Measurements from ENCODE around the gene DNA2. TPM values are rescaled to one million over a fixed set of nuclear protein-coding genes. Genes with fewer than 3 reads are reported as not detected.

DNA2 gene
- total RNA-seq, 1 donor from 2014 or later: 5.8 TPM

- H2AFZ ChIP-seq (ENCODE audit: low read depth, low read length): no peak overlapping the region
- DNase-seq (ENCODE audit: low read depth) (no peak), FAIRE-seq (no peak)
- no peaks in the 10 kb centered on the region for H3K79me2 ChIP-seq (ENCODE audit: insufficient read depth, low read length)
- no peak overlapping the region for H3K27ac ChIP-seq (ENCODE audit: low read depth, low read length)
- Mint-ChIP-seq H3K4me1 (ENCODE audit: low read depth, unreplicated experiment) (peaks cover 4% of the 10 kb centered on the region), H3K27ac (ENCODE audit: unreplicated experiment) (no peak overlapping the region), H3K36me3 (ENCODE audit: low read depth, unreplicated experiment) (no peaks in the 10 kb centered on the region), H3K4me3 (ENCODE audit: unreplicated experiment) (no peak overlapping the region), H3K9me3 (ENCODE audit: unreplicated experiment) (no peaks in the 10 kb centered on the region), H3K27me3 (ENCODE audit: low read depth, unreplicated experiment) (no peaks in the 10 kb centered on the region)
- H3K4me3 ChIP-seq (ENCODE audit: insufficient read depth, low read depth, low read length): no peak overlapping the region
- no peaks in the 10 kb centered on the region for H3K27me3 ChIP-seq (ENCODE audit: insufficient read depth, low read length)
- no peak overlapping the region for H3K4me2 ChIP-seq (ENCODE audit: low read length)
- TF ChIP-seq EZH2 (IDR thresholded peaks at IDR 0.05; ENCODE audit: insufficient read depth, low read length) (no peak), CTCF (IDR thresholded peaks at IDR 0.05; ENCODE audit: insufficient read depth, low read depth, low read length) (no peak)
- no peak overlapping the region for H3K9ac ChIP-seq (ENCODE audit: low read length)
- H3K9me3 ChIP-seq (ENCODE audit: insufficient read depth, low read depth, low read length): no peaks in the 10 kb centered on the region
- no peaks in the 10 kb centered on the region for H3K4me1 ChIP-seq (ENCODE audit: insufficient read depth, low read length)
- H4K20me1 ChIP-seq (ENCODE audit: insufficient read depth, low read length): no peaks in the 10 kb centered on the region
- H3K36me3 ChIP-seq (ENCODE audit: insufficient read depth, low read length): peaks cover 9% of the 10 kb centered on the region
Observed at GRCh38 chr10:68423522-68423921, 48.3 kb downstream of the DNA2 start.

GRCh38 chr10:68419376-68419775, 52.4 kb downstream of the DNA2 start:
- H3K27me3 ChIP-seq (ENCODE audit: insufficient read depth, low read length): no peaks in the 10 kb centered on the region
- H3K4me2 ChIP-seq (ENCODE audit: low read length): no peak overlapping the region
- no peak for TF ChIP-seq CTCF (IDR thresholded peaks at IDR 0.05; ENCODE audit: insufficient read depth, low read depth, low read length)
- TF ChIP-seq EZH2 (IDR thresholded peaks at IDR 0.05; ENCODE audit: insufficient read depth, low read length): no peak
- no peak overlapping the region for H3K9ac ChIP-seq (ENCODE audit: low read length)
- no peak for DNase-seq (ENCODE audit: low read depth)
- no peak for FAIRE-seq
- H3K4me1 Mint-ChIP-seq (ENCODE audit: low read depth, unreplicated experiment): peaks cover 4% of the 10 kb centered on the region
- no peaks in the 10 kb centered on the region for H4K20me1 ChIP-seq (ENCODE audit: insufficient read depth, low read length)
- H3K79me2 ChIP-seq (ENCODE audit: insufficient read depth, low read length): no peaks in the 10 kb centered on the region
- H3K36me3 ChIP-seq (ENCODE audit: insufficient read depth, low read length): peaks cover 12% of the 10 kb centered on the region
- no peaks in the 10 kb centered on the region for H3K27me3 Mint-ChIP-seq (ENCODE audit: low read depth, unreplicated experiment)
- no peak overlapping the region for H2AFZ ChIP-seq (ENCODE audit: low read depth, low read length)
- no peaks in the 10 kb centered on the region for H3K4me1 ChIP-seq (ENCODE audit: insufficient read depth, low read length)
- no peak overlapping the region for H3K27ac Mint-ChIP-seq (ENCODE audit: unreplicated experiment)
- H3K36me3 Mint-ChIP-seq (ENCODE audit: low read depth, unreplicated experiment): no peaks in the 10 kb centered on the region
- no peaks in the 10 kb centered on the region for H3K9me3 Mint-ChIP-seq (ENCODE audit: unreplicated experiment)
- H3K4me3 ChIP-seq (ENCODE audit: insufficient read depth, low read depth, low read length): no peak overlapping the region
- H3K9me3 ChIP-seq (ENCODE audit: insufficient read depth, low read depth, low read length): no peaks in the 10 kb centered on the region
- H3K4me3 Mint-ChIP-seq (ENCODE audit: unreplicated experiment): no peak overlapping the region
- no peak overlapping the region for H3K27ac ChIP-seq (ENCODE audit: low read depth, low read length)

- no peak overlapping the region for H3K4me3 Mint-ChIP-seq (ENCODE audit: unreplicated experiment)
- no peak for FAIRE-seq
- H3K27me3 Mint-ChIP-seq (ENCODE audit: low read depth, unreplicated experiment): no peaks in the 10 kb centered on the region
Observed at GRCh38 chr10:68408898-68409518, 62.8 kb downstream of the DNA2 start.

More at GRCh38 chr10:68408898-68409518, 62.8 kb downstream of the DNA2 start:
- no peak overlapping the region for H3K27ac Mint-ChIP-seq (ENCODE audit: unreplicated experiment)
- no peak for DNase-seq (ENCODE audit: low read depth)
- H3K9ac ChIP-seq (ENCODE audit: low read length): no peak overlapping the region
- H3K4me1 Mint-ChIP-seq (ENCODE audit: low read depth, unreplicated experiment): peaks cover 9% of the 10 kb centered on the region
- H3K27me3 ChIP-seq (ENCODE audit: insufficient read depth, low read length): no peaks in the 10 kb centered on the region
- H3K4me3 ChIP-seq (ENCODE audit: insufficient read depth, low read depth, low read length): no peak overlapping the region
- H3K4me1 ChIP-seq (ENCODE audit: insufficient read depth, low read length): no peaks in the 10 kb centered on the region
- no peak overlapping the region for H2AFZ ChIP-seq (ENCODE audit: low read depth, low read length)
- no peak overlapping the region for H3K4me2 ChIP-seq (ENCODE audit: low read length)
- no peaks in the 10 kb centered on the region for H3K9me3 ChIP-seq (ENCODE audit: insufficient read depth, low read depth, low read length)
- TF ChIP-seq EZH2 (IDR thresholded peaks at IDR 0.05; ENCODE audit: insufficient read depth, low read length) (no peak), CTCF (IDR thresholded peaks at IDR 0.05; ENCODE audit: insufficient read depth, low read depth, low read length) (no peak)
- no peaks in the 10 kb centered on the region for H3K9me3 Mint-ChIP-seq (ENCODE audit: unreplicated experiment)
- H3K36me3 ChIP-seq (ENCODE audit: insufficient read depth, low read length): no peaks in the 10 kb centered on the region
- peaks cover 31% of the 10 kb centered on the region for H3K79me2 ChIP-seq (ENCODE audit: insufficient read depth, low read length)
- H3K27ac ChIP-seq (ENCODE audit: low read depth, low read length): no peak overlapping the region
- peaks cover 3% of the 10 kb centered on the region for H3K36me3 Mint-ChIP-seq (ENCODE audit: low read depth, unreplicated experiment)
- peaks cover 10% of the 10 kb centered on the region for H4K20me1 ChIP-seq (ENCODE audit: insufficient read depth, low read length)
